Measurements from ENCODE around the gene CDCA3.

Gene CDCA3

DNA sequence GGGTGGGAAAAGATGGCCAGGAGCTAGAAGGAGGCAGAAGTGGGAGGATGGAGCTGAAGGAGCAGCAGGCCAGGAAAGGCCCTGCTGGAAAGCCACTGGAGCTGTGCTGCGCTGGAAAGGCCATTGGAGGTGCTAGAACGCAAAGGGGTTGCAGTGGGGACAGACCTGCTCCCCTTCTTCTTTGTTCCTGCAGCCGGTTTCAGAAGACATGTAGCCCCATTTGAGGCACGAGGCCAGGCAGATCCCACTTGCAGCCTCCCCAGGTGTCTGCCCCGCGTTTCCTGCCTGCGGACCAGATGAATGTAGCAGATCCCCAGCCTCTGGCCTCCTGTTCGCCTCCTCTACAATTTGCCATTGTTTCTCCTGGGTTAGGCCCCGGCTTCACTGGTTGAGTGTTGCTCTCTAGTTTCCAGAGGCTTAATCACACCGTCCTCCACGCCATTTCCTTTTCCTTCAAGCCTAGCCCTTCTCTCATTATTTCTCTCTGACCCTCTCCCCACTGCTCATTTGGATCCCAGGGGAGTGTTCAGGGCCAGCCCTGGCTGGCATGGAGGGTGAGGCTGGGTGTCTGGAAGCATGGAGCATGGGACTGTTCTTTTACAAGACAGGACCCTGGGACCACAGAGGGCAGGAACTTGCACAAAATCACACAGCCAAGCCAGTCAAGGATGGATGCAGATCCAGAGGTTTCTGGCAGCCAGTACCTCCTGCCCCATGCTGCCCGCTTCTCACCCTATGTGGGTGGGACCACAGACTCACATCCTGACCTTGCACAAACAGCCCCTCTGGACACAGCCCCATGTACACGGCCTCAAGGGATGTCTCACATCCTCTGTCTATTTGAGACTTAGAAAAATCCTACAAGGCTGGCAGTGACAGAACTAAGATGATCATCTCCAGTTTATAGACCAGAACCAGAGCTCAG lies 31.7 kb downstream of the CDCA3 start:
- no peak for DNase-seq

DNA sequence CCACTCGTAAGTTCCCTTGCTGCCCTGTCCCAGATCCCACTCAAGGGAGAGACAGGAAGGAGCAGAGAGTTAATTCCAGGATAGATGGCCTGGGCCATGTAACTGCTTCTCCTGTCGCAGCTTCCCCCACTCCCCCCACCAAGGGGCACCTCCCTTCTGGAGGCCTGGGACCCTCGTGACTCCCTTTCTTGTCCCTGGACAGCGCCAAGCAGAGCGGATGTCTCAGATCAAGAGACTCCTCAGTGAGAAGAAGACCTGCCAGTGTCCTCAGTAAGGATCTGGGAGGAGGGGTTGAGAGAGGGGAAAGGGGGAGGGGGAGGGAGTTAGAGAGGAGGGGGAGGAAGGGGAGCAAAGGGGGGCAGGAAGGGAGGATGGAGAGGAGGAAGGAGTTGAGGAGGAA lies 32.4 kb downstream of the CDCA3 start:
- DNase-seq, result no peak

DNA sequence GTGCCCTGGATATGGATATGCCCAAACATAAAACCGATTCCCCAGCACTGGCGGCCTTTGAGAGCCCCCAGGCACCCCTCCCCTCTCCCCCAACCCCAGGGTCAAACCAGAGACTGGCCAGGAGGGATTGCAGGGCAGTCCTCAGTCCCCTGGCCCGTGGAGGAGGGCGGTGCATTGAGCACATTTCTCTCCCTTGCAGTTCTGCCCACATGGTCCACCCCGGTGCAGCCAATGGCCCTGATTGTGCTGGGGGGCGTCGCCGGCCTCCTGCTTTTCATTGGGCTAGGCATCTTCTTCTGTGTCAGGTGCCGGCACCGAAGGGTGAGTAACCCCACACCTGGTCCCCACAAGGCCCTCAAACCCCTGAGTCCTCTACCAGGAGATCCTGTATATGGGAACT lies 32.9 kb downstream of the CDCA3 start:
- DNase-seq, result no peak

DNA sequence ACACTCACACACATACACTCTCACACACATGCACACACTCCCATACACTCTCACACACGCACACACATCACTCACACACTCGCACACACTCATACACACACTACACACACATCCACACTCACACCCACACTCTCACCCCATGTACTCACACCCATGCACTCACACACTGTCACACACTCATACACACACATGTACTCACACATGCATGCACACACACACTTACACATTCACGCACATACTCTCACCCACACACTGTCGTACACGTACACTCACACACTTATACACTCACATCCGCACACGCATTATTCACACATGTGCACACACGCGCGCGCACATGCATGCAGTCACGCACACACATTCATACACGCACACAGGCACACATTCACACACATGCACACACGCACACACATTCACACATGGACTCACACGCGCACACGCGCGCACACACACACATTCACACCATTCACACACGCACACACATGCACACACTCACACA lies 33.4 kb downstream of the CDCA3 start:
- DNase-seq, result no peak

DNA sequence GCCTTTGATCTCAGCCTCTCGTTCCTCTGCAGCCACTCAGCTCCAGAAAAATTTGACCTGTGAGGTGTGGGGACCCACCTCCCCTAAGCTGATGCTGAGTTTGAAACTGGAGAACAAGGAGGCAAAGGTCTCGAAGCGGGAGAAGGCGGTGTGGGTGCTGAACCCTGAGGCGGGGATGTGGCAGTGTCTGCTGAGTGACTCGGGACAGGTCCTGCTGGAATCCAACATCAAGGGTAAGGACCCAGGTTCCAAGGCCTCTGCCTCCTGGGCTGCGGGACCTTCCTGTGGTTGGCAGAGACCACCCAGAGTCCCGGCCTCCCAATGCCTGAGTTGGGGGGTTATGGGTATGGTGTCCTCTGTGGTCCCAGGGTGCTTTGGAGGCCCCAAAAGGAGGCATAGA lies 34.0 kb downstream of the CDCA3 start:
- DNase-seq, result no peak

DNA sequence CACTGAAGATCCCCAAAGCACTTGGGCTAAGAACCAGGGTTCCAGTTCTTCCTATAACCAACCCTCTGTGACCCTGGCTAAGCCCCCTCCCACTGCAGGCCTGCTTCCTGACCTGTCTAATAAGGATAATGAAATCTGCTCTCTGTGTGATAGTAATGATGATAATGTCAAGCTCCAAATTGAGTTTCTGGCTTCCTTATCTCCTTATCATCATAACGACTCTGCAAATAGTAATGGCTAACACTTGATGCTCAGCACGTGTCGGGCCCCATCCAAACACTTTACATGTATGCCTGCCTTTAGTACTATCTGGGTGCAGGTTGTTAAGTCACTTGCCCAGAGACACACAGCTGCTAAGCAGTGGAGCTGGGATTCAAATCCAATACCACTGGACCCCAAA lies 34.5 kb downstream of the CDCA3 start:
- DNase-seq, result no peak

DNA sequence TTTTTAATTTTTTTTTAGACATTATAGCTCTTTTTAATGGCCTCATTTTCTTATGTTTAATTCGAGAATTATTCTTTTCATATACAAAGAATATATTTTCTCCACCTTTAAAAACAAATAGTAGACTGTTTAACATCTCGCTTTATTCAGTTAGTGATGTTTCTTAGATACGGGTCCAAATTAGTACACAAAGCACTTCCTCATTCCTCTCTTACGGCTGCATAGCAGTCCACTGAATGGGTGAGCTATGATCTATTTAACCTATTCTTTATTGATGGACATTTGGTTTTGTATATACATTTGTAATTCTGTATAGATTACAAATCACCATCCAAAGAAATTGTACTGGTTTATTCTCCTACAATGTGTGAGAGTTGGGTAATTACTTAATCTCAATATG lies 37.7 kb downstream of the CDCA3 start:
- DNase-seq, result no peak

DNA sequence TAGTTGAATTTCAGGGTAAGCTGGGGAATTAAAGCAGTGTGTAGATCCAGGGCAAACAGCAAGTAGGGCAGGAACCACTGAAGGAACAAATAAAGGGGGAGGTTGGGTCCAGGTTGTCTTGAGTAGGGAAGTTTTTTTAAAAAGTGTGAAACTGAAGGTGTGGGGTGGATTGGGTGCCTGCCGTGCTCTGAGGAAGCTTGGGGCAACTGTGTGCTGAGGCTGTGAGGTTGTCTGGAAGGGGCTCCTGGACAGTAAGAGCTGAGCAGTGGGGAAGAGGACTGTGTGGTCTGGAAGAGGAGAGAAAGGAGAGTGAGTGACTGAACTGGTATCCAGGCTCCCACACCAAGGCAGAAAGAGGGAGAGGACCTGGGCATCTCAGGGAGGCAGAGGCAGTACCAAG lies 40.3 kb downstream of the CDCA3 start:
- no peak for DNase-seq

DNA sequence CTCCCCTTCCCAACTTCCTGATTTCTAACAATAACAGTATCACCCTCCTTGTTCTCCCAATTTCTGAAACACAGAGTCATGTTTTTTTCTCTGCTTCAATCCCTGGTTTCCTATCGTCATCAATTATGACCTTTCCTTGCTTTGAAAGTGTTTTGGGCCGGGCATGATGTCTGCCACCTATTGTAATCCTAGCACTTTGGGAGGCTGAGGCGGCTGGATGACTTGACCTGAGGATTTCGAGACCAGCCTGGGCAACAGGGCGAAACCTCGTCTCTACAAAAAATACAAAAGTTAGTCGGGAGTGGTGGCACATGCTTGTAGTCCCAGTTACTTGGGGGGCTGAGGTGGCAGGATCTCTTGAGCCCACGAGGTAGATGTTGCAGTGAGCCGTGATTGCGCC lies 42.0 kb downstream of the CDCA3 start:
- no peak for DNase-seq

DNA sequence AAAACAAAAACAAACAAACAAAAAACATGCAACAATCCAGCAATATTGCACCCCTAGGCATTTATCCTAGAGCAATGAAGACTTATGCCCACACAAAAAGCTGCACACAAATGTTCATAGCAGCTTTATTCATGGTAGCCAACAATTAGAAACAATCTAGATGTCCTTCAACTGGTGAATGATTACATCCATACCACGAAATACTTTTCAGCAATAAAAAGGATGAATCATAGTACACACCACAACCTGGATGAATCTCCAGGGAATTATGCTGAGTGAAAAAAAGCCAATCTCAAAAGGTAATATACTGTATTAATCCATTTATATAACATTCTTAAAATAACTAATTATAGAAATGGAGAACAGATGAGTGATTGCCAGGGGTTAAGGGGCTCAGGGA lies 43.9 kb downstream of the CDCA3 start:
- DNase-seq, result no peak

DNA sequence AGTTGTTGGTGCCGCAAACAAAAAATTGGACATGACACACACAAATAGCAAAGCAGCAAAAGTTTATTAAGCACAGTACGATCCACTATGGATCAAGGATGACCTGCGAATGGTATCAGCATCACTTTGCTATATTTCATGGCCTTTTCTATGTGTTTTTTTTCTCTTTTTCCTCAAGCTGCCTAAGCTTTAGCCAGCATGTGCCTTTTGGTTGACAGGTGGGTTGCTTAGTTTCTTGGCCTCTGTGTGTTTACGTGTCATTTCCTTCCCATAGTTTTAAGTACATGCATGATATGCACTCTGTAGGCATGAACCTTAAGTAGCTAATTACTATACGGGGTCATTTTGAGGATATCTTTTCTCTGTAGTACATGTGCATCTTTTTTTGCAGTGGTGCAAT lies 51.9 kb downstream of the CDCA3 start:
- DNase-seq, result no peak
